HG02981 (cell line): ENCODE data around the gene FRG2.
"Not testable (repeated sequence)": the region's sequence is repeated elsewhere in the genome, so short reads cannot be mapped to it uniquely, and the experiment has no call there.

ENCODE experiments used
- ATAC-seq: cut with Tn5 transposase; IDR thresholded peaks from one replicate; pipeline ENCODE4 v1.9.1; 2021; ENCODE audit warnings: mild to moderate bottlenecking, moderate library complexity; ENCODE audit not compliant: unreplicated experiment

The FRG2 gene

GRCh38 chr4:190016369-190017289 lies 10.4 kb downstream of the FRG2 start:
- no peak for ATAC-seq

- no peak for ATAC-seq
These were observed 11.3 kb downstream of the FRG2 start for GRCh38 chr4:190015538-190016368.

GRCh38 chr4:190014771-190015537 lies 12.1 kb downstream of the FRG2 start:
- ATAC-seq: no peak

- ATAC-seq: not testable (repeated sequence)
These were observed 37.1 kb downstream of the FRG2 start for GRCh38 chr4:189989941-189990340.

- ATAC-seq: no peak
These were observed 38.1 kb downstream of the FRG2 start for GRCh38 chr4:189988877-189989431.

- ATAC-seq: not testable (repeated sequence)
These were observed 41.3 kb downstream of the FRG2 start for GRCh38 chr4:189985651-189986243.

GRCh38 chr4:189984661-189985060 lies 42.4 kb downstream of the FRG2 start:
- not testable (repeated sequence) for ATAC-seq

- not testable (repeated sequence) for ATAC-seq
These were observed 43.0 kb downstream of the FRG2 start for GRCh38 chr4:189983916-189984526.

GRCh38 chr4:189981970-189982369 lies 45.1 kb downstream of the FRG2 start:
- no peak for ATAC-seq

- ATAC-seq: not testable (repeated sequence)
These were observed 46.8 kb downstream of the FRG2 start for GRCh38 chr4:189980292-189980691.

GRCh38 chr4:189979196-189980047 lies 47.6 kb downstream of the FRG2 start:
- no peak for ATAC-seq
